ENCODE results near the gene LPP.

The LPP gene

GRCh38 chr3:188287339-188287738 lies 133.4 kb downstream of the LPP start:
- no peaks in the 10 kb centered on the region for H3F3A ChIP-seq (ENCODE audit: control insufficient read depth, insufficient read depth)
- no peaks in the 10 kb centered on the region for H3K9me2 ChIP-seq (replicated peaks; ENCODE audit: control insufficient read depth, low read length)
- peaks cover 49% of the 10 kb centered on the region for H3K4me1 ChIP-seq (ENCODE audit: control insufficient read depth, low read length)
- no peak overlapping the region for H3K27ac ChIP-seq (ENCODE audit: low read depth, low read length)
- H4K20me1 ChIP-seq (ENCODE audit: control insufficient read depth, insufficient read depth, low read depth, low read length): no peaks in the 10 kb centered on the region
- TF ChIP-seq EZH2phosphoT487 (IDR thresholded peaks at IDR 0.05; ENCODE audit: borderline replicate concordance, low read length): no peak
- no peak for TF ChIP-seq CTCF (IDR thresholded peaks at IDR 0.05; ENCODE audit: low read depth, low read length, poor library complexity, severe bottlenecking)
- H3K4me3 ChIP-seq (ENCODE audit: low read length): no peak overlapping the region
- H3K27me3 ChIP-seq (ENCODE audit: control insufficient read depth, low read length): no peaks in the 10 kb centered on the region
- peaks cover 18% of the 10 kb centered on the region for H3K36me3 ChIP-seq (ENCODE audit: control insufficient read depth, low read length)
- no peaks in the 10 kb centered on the region for H3K9me3 ChIP-seq (ENCODE audit: control insufficient read depth, insufficient read depth, low read length)
- peaks cover 76% of the 10 kb centered on the region for H3K79me2 ChIP-seq (ENCODE audit: control insufficient read depth, low read length)
- H3K4me2 ChIP-seq (ENCODE audit: low read length): no peak overlapping the region

GRCh38 chr3:188287762-188288505 lies 134.0 kb downstream of the LPP start:
- H3K9me2 ChIP-seq (replicated peaks; ENCODE audit: control insufficient read depth, low read length): no peaks in the 10 kb centered on the region
- no peaks in the 10 kb centered on the region for H3K9me3 ChIP-seq (ENCODE audit: control insufficient read depth, insufficient read depth, low read length)
- H3F3A ChIP-seq (ENCODE audit: control insufficient read depth, insufficient read depth): no peaks in the 10 kb centered on the region
- no peak overlapping the region for H3K4me3 ChIP-seq (ENCODE audit: low read length)
- H3K4me1 ChIP-seq (ENCODE audit: control insufficient read depth, low read length): peaks cover 50% of the 10 kb centered on the region
- TF ChIP-seq CTCF (IDR thresholded peaks at IDR 0.05; ENCODE audit: low read depth, low read length, poor library complexity, severe bottlenecking) (no peak), EZH2phosphoT487 (IDR thresholded peaks at IDR 0.05; ENCODE audit: borderline replicate concordance, low read length) (no peak)
- H3K4me2 ChIP-seq (ENCODE audit: low read length): no peak overlapping the region
- no peaks in the 10 kb centered on the region for H3K27me3 ChIP-seq (ENCODE audit: control insufficient read depth, low read length)
- H3K79me2 ChIP-seq (ENCODE audit: control insufficient read depth, low read length): peaks cover 76% of the 10 kb centered on the region
- H3K27ac ChIP-seq (ENCODE audit: low read depth, low read length): no peak overlapping the region
- H3K36me3 ChIP-seq (ENCODE audit: control insufficient read depth, low read length): peaks cover 24% of the 10 kb centered on the region
- H4K20me1 ChIP-seq (ENCODE audit: control insufficient read depth, insufficient read depth, low read depth, low read length): no peaks in the 10 kb centered on the region

- Histone ChIP-seq H4K20me1 (ENCODE audit: control insufficient read depth, insufficient read depth, low read depth, low read length) (no peaks in the 10 kb centered on the region), H3K9me2 (replicated peaks; ENCODE audit: control insufficient read depth, low read length) (no peaks in the 10 kb centered on the region), H3K4me3 (ENCODE audit: low read length) (0 out of 2 replicates have a peak overlapping the region, but pooled peaks have one; percentile 8), H3K27me3 (ENCODE audit: control insufficient read depth, low read length) (no peaks in the 10 kb centered on the region), H3K9me3 (ENCODE audit: control insufficient read depth, insufficient read depth, low read length) (no peaks in the 10 kb centered on the region), H3K4me1 (ENCODE audit: control insufficient read depth, low read length) (peaks cover 81% of the 10 kb centered on the region), H3K4me2 (ENCODE audit: low read length) (peak overlapping the region; percentile 25), H3K36me3 (ENCODE audit: control insufficient read depth, low read length) (peaks cover 24% of the 10 kb centered on the region), H3K79me2 (ENCODE audit: control insufficient read depth, low read length) (peaks cover 86% of the 10 kb centered on the region), H3K27ac (ENCODE audit: low read depth, low read length) (no peak overlapping the region), H3F3A (ENCODE audit: control insufficient read depth, insufficient read depth) (peaks cover 3% of the 10 kb centered on the region; the same call in 1 of the 2 replicates)
- no peak for TF ChIP-seq EZH2phosphoT487 (IDR thresholded peaks at IDR 0.05; ENCODE audit: borderline replicate concordance, low read length)
- TF ChIP-seq CTCF (IDR thresholded peaks at IDR 0.05; ENCODE audit: low read depth, low read length, poor library complexity, severe bottlenecking): no peak
These were observed 138.3 kb downstream of the LPP start for GRCh38 chr3:188292251-188292650.
